HG03442 (cell line): ENCODE results near the gene SLCO1C1.
"Not testable (repeated sequence)": the region's sequence is repeated elsewhere in the genome, so short reads cannot be mapped to it uniquely, and the experiment has no call there.

Source experiments
- ATAC-seq: cut with Tn5 transposase; IDR thresholded peaks from one replicate; pipeline ENCODE4 v1.9.1; 2021; ENCODE audit warnings: mild to moderate bottlenecking, moderate library complexity; ENCODE audit not compliant: unreplicated experiment

SLCO1C1 gene

DNA sequence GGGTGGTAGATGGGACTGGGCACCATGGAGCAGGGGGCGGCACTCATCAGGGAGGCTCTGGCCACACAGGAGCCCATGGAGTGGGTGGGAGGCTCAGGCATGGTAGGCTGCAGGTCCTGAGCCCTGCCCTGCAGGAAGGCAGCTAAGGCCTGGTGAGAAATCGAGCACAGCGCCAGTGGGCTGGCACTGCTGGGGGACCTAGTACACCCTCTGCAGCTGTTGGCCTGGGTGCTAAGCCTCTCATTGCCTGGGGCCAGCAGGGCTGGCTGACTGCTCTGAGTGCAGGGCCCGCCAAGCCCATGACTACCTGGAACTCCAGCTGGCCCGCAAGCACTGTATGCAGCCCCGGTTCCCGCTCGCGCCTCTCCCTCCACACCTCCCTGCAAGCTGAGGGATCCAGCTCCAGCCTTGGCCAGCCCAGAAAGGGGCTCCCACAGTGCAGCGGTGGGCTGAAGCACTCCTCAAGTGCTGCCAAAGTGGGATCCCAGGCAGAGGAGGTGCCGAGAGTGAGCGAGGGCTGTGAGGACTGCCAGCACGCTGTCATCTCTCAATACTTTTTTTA lies 88.7 kb downstream of the SLCO1C1 start:
- ATAC-seq = not testable (repeated sequence)

DNA sequence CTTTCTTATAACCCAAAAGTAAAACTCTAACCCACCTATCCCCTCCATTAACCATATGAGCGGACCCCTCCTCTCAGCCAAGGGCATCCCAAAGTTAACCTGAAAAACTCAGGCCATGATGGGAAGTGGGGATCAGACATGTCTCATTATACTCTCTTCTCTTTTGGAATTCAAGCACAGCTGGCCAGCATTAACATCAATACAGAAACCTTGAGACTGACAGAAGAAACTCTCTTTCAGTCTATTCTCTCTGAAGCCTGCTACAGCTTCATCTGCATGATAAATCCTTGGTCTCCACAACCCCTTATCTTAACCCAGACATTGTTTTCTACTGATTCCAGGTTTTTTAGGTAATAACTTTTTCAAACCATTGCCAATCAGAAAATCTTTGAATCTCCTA lies 97.8 kb downstream of the SLCO1C1 start:
- ATAC-seq = no peak

GRCh38 chr12:20798554-20798953 lies 103.4 kb downstream of the SLCO1C1 start:
- no peak for ATAC-seq

DNA sequence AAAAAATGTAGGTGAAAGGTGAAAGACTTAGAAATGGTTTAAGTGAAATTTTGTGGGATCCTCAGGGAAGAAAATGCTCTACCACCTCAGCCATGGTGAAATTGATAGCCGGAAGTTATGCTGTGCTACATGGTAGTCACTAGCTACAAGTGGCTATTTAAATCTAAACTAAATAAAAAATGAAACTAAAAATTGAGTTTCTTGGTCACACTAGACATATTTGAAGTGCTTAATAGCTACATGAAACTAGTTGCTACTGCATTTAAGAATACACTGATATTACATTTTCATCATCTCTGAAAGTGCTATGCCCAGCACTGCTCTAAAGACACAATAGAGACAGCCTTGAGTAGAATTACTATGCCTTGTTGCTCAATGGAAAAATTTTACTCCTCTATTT lies 105.0 kb downstream of the SLCO1C1 start:
- ATAC-seq = no peak

DNA sequence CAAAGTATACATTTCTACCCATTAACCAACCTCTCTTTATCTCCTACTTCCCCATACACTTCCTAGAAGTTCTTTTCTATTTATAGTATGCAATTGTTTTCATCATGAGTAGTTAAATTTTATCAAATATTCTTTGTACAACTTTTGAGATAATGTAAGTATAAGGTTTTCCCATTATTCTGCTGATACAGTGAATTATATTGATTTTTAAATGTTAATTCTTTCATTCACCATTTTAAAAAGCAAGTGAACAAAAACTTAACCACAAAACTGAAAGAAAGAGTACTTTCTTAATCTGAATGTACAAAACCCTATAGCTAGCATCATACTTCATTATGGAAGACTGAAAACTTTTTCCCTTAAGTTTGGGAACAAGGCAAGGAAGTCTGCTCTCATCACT lies 105.9 kb downstream of the SLCO1C1 start:
- no peak for ATAC-seq
